ENCODE data around the gene PLA1A. TPM values are rescaled to one million over a fixed set of nuclear protein-coding genes. Genes with fewer than 3 reads are reported as not detected.

Gene PLA1A
- total and polyA plus RNA-seq, 8 donors: 1.1 to 16.9 (median 3.3) TPM; not detected in 2

GRCh38 chr3:119639494-119640350 lies 42.0 kb downstream of the PLA1A start:
- H3K36me3 ChIP-seq: peaks cover 4 to 18% (median 11%) of the 10 kb centered on the region in 4 donors
- peaks cover 0 to 23% (median 0%) of the 10 kb centered on the region in 4 donors for H3K4me1 ChIP-seq
- intact Hi-C loops (cut with DNase I; ENCODE audit: low total_unique reads): no loop called here
- no peaks in the 10 kb centered on the region for H3K9me3 ChIP-seq
- DNase-seq: no peak
- no peak overlapping the region for H3K4me3 ChIP-seq
- H3K27ac ChIP-seq: peak overlapping the region in 4 of 5 donors; percentile 72 to 84 (median 78)
- TF ChIP-seq POLR2A (IDR thresholded peaks at IDR 0.05) (no peak), EP300 (IDR thresholded peaks at IDR 0.05) (no peak), POLR2AphosphoS5 (IDR thresholded peaks at IDR 0.05) (no peak)
- TF ChIP-seq, protein P1, sequence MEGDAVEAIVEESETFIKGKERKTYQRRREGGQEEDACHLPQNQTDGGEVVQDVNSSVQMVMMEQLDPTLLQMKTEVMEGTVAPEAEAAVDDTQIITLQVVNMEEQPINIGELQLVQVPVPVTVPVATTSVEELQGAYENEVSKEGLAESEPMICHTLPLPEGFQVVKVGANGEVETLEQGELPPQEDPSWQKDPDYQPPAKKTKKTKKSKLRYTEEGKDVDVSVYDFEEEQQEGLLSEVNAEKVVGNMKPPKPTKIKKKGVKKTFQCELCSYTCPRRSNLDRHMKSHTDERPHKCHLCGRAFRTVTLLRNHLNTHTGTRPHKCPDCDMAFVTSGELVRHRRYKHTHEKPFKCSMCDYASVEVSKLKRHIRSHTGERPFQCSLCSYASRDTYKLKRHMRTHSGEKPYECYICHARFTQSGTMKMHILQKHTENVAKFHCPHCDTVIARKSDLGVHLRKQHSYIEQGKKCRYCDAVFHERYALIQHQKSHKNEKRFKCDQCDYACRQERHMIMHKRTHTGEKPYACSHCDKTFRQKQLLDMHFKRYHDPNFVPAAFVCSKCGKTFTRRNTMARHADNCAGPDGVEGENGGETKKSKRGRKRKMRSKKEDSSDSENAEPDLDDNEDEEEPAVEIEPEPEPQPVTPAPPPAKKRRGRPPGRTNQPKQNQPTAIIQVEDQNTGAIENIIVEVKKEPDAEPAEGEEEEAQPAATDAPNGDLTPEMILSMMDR (IDR thresholded peaks at IDR 0.05): no peak
- 56 to 84% (median 74%) methylated on average over 2 of the region's 2 CpGs for WGBS, 5 donors
- no peaks in the 10 kb centered on the region for H3K27me3 ChIP-seq

DNA sequence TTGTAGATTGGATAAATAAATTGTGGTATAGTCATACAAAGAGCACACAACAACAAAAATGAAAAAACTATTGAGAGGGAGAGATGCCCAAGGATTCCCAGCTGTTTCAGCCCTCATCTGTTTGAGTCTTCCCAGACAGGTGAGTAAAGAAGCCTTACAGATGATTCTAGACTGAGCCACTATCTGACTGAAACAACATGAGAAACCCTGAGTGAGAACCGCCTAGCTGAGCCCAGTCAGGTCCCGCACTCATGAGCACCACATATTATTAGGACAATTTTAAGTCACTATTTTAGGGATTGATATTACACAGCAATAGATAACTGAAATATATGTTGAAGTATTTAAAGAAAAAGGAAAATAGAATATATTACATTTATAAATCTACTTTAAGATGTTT lies 43.7 kb downstream of the PLA1A start:
- no peak for TF ChIP-seq EP300 (IDR thresholded peaks at IDR 0.05)
- WGBS, 5 donors: 95 to 100% (median 97%) methylated on average over 2 of the region's 2 CpGs
- H3K9me3 ChIP-seq: no peaks in the 10 kb centered on the region
- no peak for DNase-seq
- no peak overlapping the region for H3K4me3 ChIP-seq
- H3K27me3 ChIP-seq: no peaks in the 10 kb centered on the region
- H3K36me3 ChIP-seq: peaks cover 4 to 28% (median 11%) of the 10 kb centered on the region in 4 donors
- H3K4me1 ChIP-seq: peaks cover 0 to 23% (median 0%) of the 10 kb centered on the region in 4 donors
- intact Hi-C loops (cut with DNase I; ENCODE audit: low total_unique reads): no loop called here
- no peak overlapping the region for H3K27ac ChIP-seq

DNA sequence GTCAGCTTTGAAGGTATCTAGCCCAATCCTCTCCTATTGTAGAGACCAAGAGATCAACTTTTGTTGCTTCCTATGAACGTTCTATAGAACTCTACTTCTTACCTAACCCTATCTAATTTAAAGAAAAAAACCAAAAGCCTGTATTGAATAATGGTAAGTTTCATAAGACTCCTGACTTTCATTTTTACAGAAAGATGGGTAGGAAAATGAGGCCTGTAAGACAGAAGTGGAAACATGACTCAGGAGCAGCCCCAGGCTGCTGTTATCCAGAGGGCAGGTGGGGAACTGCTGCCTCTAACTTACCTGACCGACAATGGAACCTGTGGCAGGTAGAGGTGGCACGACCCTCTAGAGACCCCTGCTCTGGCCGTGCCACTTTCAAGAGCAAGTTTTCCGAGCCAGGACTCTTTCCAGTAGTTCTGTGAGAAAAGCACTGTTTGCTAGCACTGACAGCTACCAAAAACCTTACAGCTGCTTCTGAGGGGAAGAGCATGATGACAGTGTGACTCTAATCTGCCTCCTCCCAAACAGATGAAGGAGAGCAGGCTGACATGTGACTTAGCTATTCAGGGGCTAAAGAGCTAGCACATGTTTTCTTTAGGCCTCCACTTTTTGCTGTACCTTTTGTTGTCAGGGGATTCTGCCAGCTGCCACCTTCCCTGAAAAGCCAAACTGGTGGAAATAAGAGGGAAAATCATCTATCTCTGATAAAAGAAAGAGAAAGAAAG lies 45.2 kb downstream of the PLA1A start:
- WGBS, 5 donors: 72 to 79% (median 76%) methylated on average over 5 of the region's 5 CpGs
- peak in 1 of 2 donors; percentile 32 for DNase-seq
- peaks cover 0 to 25% (median 7%) of the 10 kb centered on the region in 4 donors for H3K4me1 ChIP-seq
- H3K36me3 ChIP-seq: peaks cover 4 to 32% (median 11%) of the 10 kb centered on the region in 4 donors
- H3K4me3 ChIP-seq: no peak overlapping the region
- peak overlapping the region in 3 of 5 donors; percentile 30 to 61 (median 41) for H3K27ac ChIP-seq
- intact Hi-C loops (cut with DNase I; ENCODE audit: low total_unique reads): no loop called here
- TF ChIP-seq EP300 (IDR thresholded peaks at IDR 0.05) (no peak), POLR2AphosphoS5 (IDR thresholded peaks at IDR 0.05) (no peak), POLR2A (IDR thresholded peaks at IDR 0.05) (no peak)
- TF ChIP-seq, protein P1 (IDR thresholded peaks at IDR 0.05): no peak
- no peaks in the 10 kb centered on the region for H3K27me3 ChIP-seq
- H3K9me3 ChIP-seq: no peaks in the 10 kb centered on the region

DNA sequence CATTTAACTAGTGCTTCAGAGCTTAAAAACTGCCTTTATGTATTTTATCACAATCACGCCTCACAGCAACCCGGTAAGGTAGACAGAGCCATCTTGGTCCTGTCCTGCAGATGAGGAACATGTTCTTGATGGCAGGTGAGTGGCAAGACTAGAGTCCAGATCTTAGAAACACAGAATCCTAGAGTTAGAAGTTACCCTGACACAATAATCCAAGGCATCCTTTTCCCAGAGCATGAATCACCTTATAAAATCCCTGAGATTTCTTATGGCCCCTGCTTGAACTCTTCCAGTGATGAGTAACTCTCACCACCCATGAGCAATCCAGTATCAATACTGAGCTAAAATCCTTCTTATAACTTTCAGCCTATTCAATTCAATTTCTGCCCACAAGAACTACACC lies 45.8 kb downstream of the PLA1A start:
- Histone ChIP-seq H3K27me3 (no peaks in the 10 kb centered on the region), H3K4me3 (no peak overlapping the region), H3K36me3 (peaks cover 4 to 32% (median 13%) of the 10 kb centered on the region in 4 donors), H3K9me3 (no peaks in the 10 kb centered on the region), H3K27ac (peak overlapping the region in 3 of 5 donors; percentile 3 to 41 (median 30)), H3K4me1 (peaks cover 0 to 25% (median 11%) of the 10 kb centered on the region in 4 donors)
- DNase-seq: no peak
- 88 to 97% (median 96%) methylated on average over 2 of the region's 2 CpGs for WGBS, 5 donors
- TF ChIP-seq POLR2AphosphoS5 (IDR thresholded peaks at IDR 0.05) (no peak), EP300 (IDR thresholded peaks at IDR 0.05) (no peak), POLR2A (IDR thresholded peaks at IDR 0.05) (no peak)
- TF ChIP-seq, protein P1 (IDR thresholded peaks at IDR 0.05): no peak
- intact Hi-C loops (cut with DNase I; ENCODE audit: low total_unique reads): no loop called here
